ENCODE data around the gene ANKRD37. TPM values are rescaled to one million over a fixed set of nuclear protein-coding genes. Genes with fewer than 3 reads are reported as not detected.

Gene ANKRD37
- total RNA-seq, 1 donor from 2014 or later = 15.1 TPM

DNA sequence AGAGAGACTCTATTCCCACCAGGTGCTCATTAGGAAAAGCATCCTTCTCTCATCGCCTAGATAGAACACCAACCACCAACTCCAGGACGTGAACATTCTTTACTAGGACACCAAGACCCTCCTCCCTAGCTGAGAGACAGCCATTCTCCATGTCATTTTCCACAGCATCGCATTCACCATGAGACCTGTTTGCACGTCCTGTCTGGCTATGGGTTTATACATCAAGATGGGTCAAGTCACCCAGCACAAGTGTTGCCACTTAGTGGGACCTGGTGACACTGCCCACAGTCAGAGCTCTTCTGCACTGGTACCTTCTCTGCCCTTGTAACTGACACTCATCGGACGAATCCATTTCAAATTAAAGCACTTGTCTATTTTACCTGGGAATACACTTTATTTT lies 18.4 kb upstream of the ANKRD37 start:
- H3K36me3 ChIP-seq (ENCODE audit: control insufficient read depth in 3 of 3, insufficient read depth in 3 of 3, low read length in 3 of 3) = peaks cover 0 to 2% (median under 1%) of the 10 kb centered on the region in 3 donors
- no peak overlapping the region for H3K27ac ChIP-seq (ENCODE audit: low read depth, low read length)
- H3K4me1 ChIP-seq (ENCODE audit: control insufficient read depth in 3 of 3, insufficient read depth in 3 of 3, low read length in 3 of 3) = no peaks in the 10 kb centered on the region

DNA sequence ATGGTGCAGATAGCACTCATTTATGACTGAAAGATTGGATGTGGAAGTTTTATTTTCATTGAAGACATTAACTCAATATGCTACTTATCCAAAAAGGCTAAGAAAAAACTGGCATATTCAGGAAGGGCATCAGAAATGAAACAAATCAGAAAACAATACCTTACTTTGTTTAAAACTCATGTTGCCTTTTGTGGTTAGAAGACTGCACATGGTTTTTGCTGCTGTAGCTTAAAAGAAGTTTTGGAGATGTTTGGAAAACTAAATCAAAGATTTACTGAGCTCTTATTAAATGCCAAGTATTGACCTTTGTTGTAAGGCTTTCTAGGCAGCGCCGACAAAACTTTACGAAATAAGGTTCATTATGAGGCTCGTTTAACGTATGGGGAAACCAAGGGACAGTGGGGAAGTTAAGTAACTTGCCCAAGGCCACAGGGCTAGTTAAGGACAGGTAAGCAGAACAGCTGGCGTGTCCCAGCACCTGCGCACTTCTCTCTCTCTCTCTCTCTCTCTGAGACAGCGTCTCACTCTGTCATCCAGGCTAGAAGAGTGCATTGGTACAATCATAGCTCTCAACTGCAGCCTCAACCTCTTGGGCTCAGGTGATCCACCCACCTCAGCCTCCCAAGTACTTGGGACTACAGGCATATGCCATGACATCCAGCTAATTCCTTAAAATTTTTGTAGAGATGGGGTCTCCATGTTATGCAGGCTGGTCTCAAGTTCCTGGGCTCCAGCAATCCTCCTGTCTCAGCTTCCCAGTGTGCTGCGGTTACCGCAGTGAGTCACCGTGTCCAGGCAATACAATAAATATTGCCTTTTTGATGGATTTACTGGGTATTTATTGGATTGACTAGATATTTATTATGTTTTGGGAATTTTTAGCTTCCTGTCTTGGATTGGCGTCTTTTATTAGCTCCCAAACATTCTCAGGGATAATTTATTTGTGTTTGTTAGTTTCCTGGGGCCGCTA lies 17.0 kb upstream of the ANKRD37 start:
- no peak overlapping the region for H3K27ac ChIP-seq (ENCODE audit: low read depth, low read length)

More for the DNA sequence above, 18.4 kb upstream of the ANKRD37 start:
- Histone ChIP-seq H3K27me3 (ENCODE audit: control insufficient read depth in 3 of 3, insufficient read depth in 3 of 3, low read length in 3 of 3) (no peaks in the 10 kb centered on the region), H3K4me3 (ENCODE audit: low read length in 3 of 3) (no peak overlapping the region), H3K9ac (ENCODE audit: low read depth in 1 of 3, low read length in 3 of 3) (no peak overlapping the region), H3K9me3 (ENCODE audit: control insufficient read depth in 3 of 3, low read length in 3 of 3) (no peaks in the 10 kb centered on the region)

GRCh38 chr4:185380320-185380719 lies 16.3 kb upstream of the ANKRD37 start:
- no peaks in the 10 kb centered on the region for H3K36me3 ChIP-seq (ENCODE audit: control insufficient read depth in 3 of 3, insufficient read depth in 3 of 3, low read length in 3 of 3)
- no peak overlapping the region for H3K4me3 ChIP-seq (ENCODE audit: low read length in 3 of 3)
- H3K9me3 ChIP-seq (ENCODE audit: control insufficient read depth in 3 of 3, low read length in 3 of 3) = no peaks in the 10 kb centered on the region
- no peaks in the 10 kb centered on the region for H3K27me3 ChIP-seq (ENCODE audit: control insufficient read depth in 3 of 3, insufficient read depth in 3 of 3, low read length in 3 of 3)
- H3K4me1 ChIP-seq (ENCODE audit: control insufficient read depth in 3 of 3, insufficient read depth in 3 of 3, low read length in 3 of 3) = peaks cover under 1 to 4% (median 1%) of the 10 kb centered on the region in 3 donors
- H3K9ac ChIP-seq (ENCODE audit: low read depth in 1 of 3, low read length in 3 of 3) = no peak overlapping the region
- no peak overlapping the region for H3K27ac ChIP-seq (ENCODE audit: low read depth, low read length)

More for the DNA sequence above, 17.0 kb upstream of the ANKRD37 start:
- Histone ChIP-seq H3K27me3 (ENCODE audit: control insufficient read depth in 3 of 3, insufficient read depth in 3 of 3, low read length in 3 of 3) (no peaks in the 10 kb centered on the region), H3K4me3 (ENCODE audit: low read length in 3 of 3) (no peak overlapping the region), H3K4me1 (ENCODE audit: control insufficient read depth in 3 of 3, insufficient read depth in 3 of 3, low read length in 3 of 3) (no peaks in the 10 kb centered on the region), H3K36me3 (ENCODE audit: control insufficient read depth in 3 of 3, insufficient read depth in 3 of 3, low read length in 3 of 3) (no peaks in the 10 kb centered on the region), H3K9me3 (ENCODE audit: control insufficient read depth in 3 of 3, low read length in 3 of 3) (no peaks in the 10 kb centered on the region), H3K9ac (ENCODE audit: low read depth in 1 of 3, low read length in 3 of 3) (no peak overlapping the region)

DNA sequence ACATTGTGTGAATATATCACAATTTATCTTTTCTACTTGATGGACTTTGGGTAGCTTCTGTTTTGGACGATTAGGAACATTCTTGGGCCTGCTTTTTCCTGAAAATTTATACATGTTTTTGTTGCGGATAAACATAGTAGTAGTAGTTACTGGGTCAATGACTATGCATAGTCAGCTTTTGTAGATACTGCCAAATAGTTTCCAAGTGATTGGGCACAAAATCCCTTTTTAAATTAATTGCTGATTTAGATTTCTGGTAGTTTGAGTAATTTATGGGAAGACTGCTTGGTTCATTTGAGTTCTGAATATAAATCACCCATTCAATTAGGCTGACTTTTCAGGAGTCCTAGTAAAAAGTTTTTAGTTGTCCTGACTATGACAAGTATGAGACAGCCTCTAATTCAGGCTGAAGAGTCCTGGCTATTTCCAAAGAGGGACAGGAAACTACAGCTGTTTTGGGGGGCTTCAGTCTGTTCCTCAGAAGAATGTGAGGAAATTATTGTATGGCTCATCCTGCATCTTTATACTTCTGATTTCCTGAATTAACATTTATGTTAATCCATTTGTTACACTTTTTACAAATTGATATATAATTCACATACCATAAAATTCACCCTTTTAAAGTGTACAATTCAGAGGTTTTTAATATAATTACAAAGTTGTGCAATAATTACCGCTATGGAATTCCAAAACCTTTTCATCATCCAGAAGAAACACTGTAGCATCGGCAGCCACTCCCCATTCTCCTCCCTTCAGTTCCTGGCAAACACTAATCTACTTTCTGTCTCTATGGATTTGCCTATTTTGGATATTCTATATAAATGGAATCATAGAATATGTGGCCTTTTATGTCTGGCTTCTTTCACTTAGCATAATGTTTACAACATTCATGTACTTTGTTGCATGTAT lies 15.1 kb upstream of the ANKRD37 start:
- no peaks in the 10 kb centered on the region for H3K27me3 ChIP-seq (ENCODE audit: control insufficient read depth in 3 of 3, insufficient read depth in 3 of 3, low read length in 3 of 3)
- H3K36me3 ChIP-seq (ENCODE audit: control insufficient read depth in 3 of 3, insufficient read depth in 3 of 3, low read length in 3 of 3) = no peaks in the 10 kb centered on the region
- H3K9ac ChIP-seq (ENCODE audit: low read depth in 1 of 3, low read length in 3 of 3) = no peak overlapping the region
- peaks cover 2 to 4% (median 2%) of the 10 kb centered on the region in 3 donors for H3K4me1 ChIP-seq (ENCODE audit: control insufficient read depth in 3 of 3, insufficient read depth in 3 of 3, low read length in 3 of 3)
- H3K9me3 ChIP-seq (ENCODE audit: control insufficient read depth in 3 of 3, low read length in 3 of 3) = no peaks in the 10 kb centered on the region
- no peak overlapping the region for H3K4me3 ChIP-seq (ENCODE audit: low read length in 3 of 3)
- H3K27ac ChIP-seq (ENCODE audit: low read depth, low read length) = no peak overlapping the region

GRCh38 chr4:185382754-185383153 lies 13.9 kb upstream of the ANKRD37 start:
- no peak overlapping the region for H3K4me3 ChIP-seq (ENCODE audit: low read length in 3 of 3)
- peaks cover 2 to 4% (median 2%) of the 10 kb centered on the region in 3 donors for H3K4me1 ChIP-seq (ENCODE audit: control insufficient read depth in 3 of 3, insufficient read depth in 3 of 3, low read length in 3 of 3)
- no peaks in the 10 kb centered on the region for H3K27me3 ChIP-seq (ENCODE audit: control insufficient read depth in 3 of 3, insufficient read depth in 3 of 3, low read length in 3 of 3)
- no peak overlapping the region for H3K27ac ChIP-seq (ENCODE audit: low read depth, low read length)
- no peak overlapping the region for H3K9ac ChIP-seq (ENCODE audit: low read depth in 1 of 3, low read length in 3 of 3)
- peaks cover 0 to 4% (median 0%) of the 10 kb centered on the region in 3 donors for H3K36me3 ChIP-seq (ENCODE audit: control insufficient read depth in 3 of 3, insufficient read depth in 3 of 3, low read length in 3 of 3)
- no peaks in the 10 kb centered on the region for H3K9me3 ChIP-seq (ENCODE audit: control insufficient read depth in 3 of 3, low read length in 3 of 3)

GRCh38 chr4:185383451-185383850 lies 13.2 kb upstream of the ANKRD37 start:
- Histone ChIP-seq H3K4me3 (ENCODE audit: low read length in 3 of 3) (no peak overlapping the region), H3K27ac (ENCODE audit: low read depth, low read length) (no peak overlapping the region), H3K9ac (ENCODE audit: low read depth in 1 of 3, low read length in 3 of 3) (no peak overlapping the region), H3K27me3 (ENCODE audit: control insufficient read depth in 3 of 3, insufficient read depth in 3 of 3, low read length in 3 of 3) (no peaks in the 10 kb centered on the region), H3K9me3 (ENCODE audit: control insufficient read depth in 3 of 3, low read length in 3 of 3) (no peaks in the 10 kb centered on the region), H3K4me1 (ENCODE audit: control insufficient read depth in 3 of 3, insufficient read depth in 3 of 3, low read length in 3 of 3) (peaks cover 2 to 4% (median 2%) of the 10 kb centered on the region in 3 donors), H3K36me3 (ENCODE audit: control insufficient read depth in 3 of 3, insufficient read depth in 3 of 3, low read length in 3 of 3) (peaks cover 0 to 4% (median 0%) of the 10 kb centered on the region in 3 donors)

- no peaks in the 10 kb centered on the region for H3K27me3 ChIP-seq (ENCODE audit: control insufficient read depth in 3 of 3, insufficient read depth in 3 of 3, low read length in 3 of 3)
- no peak overlapping the region for H3K27ac ChIP-seq (ENCODE audit: low read depth, low read length)
- peaks cover 2 to 4% (median 2%) of the 10 kb centered on the region in 3 donors for H3K4me1 ChIP-seq (ENCODE audit: control insufficient read depth in 3 of 3, insufficient read depth in 3 of 3, low read length in 3 of 3)
- no peak overlapping the region for H3K4me3 ChIP-seq (ENCODE audit: low read length in 3 of 3)
- no peak overlapping the region for H3K9ac ChIP-seq (ENCODE audit: low read depth in 1 of 3, low read length in 3 of 3)
- H3K9me3 ChIP-seq (ENCODE audit: control insufficient read depth in 3 of 3, low read length in 3 of 3) = no peaks in the 10 kb centered on the region
- H3K36me3 ChIP-seq (ENCODE audit: control insufficient read depth in 3 of 3, insufficient read depth in 3 of 3, low read length in 3 of 3) = peaks cover 0 to 4% (median 0%) of the 10 kb centered on the region in 3 donors
These were observed 12.6 kb upstream of the ANKRD37 start for GRCh38 chr4:185384061-185384460.

- Histone ChIP-seq H3K36me3 (ENCODE audit: control insufficient read depth in 3 of 3, insufficient read depth in 3 of 3, low read length in 3 of 3) (peaks cover 0 to 4% (median 0%) of the 10 kb centered on the region in 3 donors), H3K4me3 (ENCODE audit: low read length in 3 of 3) (no peak overlapping the region), H3K9me3 (ENCODE audit: control insufficient read depth in 3 of 3, low read length in 3 of 3) (no peaks in the 10 kb centered on the region), H3K27ac (ENCODE audit: low read depth, low read length) (no peak overlapping the region), H3K4me1 (ENCODE audit: control insufficient read depth in 3 of 3, insufficient read depth in 3 of 3, low read length in 3 of 3) (peaks cover 2 to 4% (median 2%) of the 10 kb centered on the region in 3 donors), H3K9ac (ENCODE audit: low read depth in 1 of 3, low read length in 3 of 3) (no peak overlapping the region), H3K27me3 (ENCODE audit: control insufficient read depth in 3 of 3, insufficient read depth in 3 of 3, low read length in 3 of 3) (no peaks in the 10 kb centered on the region)
These were observed 11.7 kb upstream of the ANKRD37 start for GRCh38 chr4:185384930-185385331.

DNA sequence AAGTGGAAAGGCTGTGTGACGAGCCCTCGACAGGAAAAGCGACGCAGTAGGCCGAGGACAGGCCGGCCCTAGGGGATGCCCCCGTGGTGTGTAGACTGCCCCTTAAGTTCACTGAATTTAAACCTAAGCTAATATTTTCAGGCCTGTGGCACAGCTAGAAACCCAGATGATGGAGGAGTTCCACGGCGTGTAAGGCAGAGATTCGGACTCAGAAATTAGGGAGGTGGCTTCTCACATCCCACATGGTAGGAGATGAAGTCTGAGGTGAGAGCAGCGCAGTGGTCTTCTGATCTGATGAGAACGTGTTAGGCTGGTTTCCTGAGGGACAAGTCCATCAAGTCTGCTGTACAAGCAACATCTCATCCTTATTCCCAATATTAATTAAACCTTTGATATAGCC lies 8.7 kb upstream of the ANKRD37 start:
- Histone ChIP-seq H3K4me1 (ENCODE audit: control insufficient read depth in 3 of 3, insufficient read depth in 3 of 3, low read length in 3 of 3) (peaks cover 2 to 4% (median 2%) of the 10 kb centered on the region in 3 donors), H3K9ac (ENCODE audit: low read depth in 1 of 3, low read length in 3 of 3) (no peak overlapping the region), H3K27me3 (ENCODE audit: control insufficient read depth in 3 of 3, insufficient read depth in 3 of 3, low read length in 3 of 3) (no peaks in the 10 kb centered on the region), H3K4me3 (ENCODE audit: low read length in 3 of 3) (no peak overlapping the region), H3K9me3 (ENCODE audit: control insufficient read depth in 3 of 3, low read length in 3 of 3) (no peaks in the 10 kb centered on the region), H3K36me3 (ENCODE audit: control insufficient read depth in 3 of 3, insufficient read depth in 3 of 3, low read length in 3 of 3) (peaks cover 0 to 9% (median 0%) of the 10 kb centered on the region in 3 donors), H3K27ac (ENCODE audit: low read depth, low read length) (no peak overlapping the region)
